HCT116 (cell line): ENCODE data around the gene USP17L24.
"Not testable (repeated sequence)": the region's sequence is repeated elsewhere in the genome, so short reads cannot be mapped to it uniquely, and the experiment has no call there.

Source experiments
- POLR2A ChIP-seq: IDR thresholded peaks from 2 replicates; pipeline ENCODE4 v1.7.0; 2011; ENCODE audit warnings: borderline replicate concordance; ENCODE audit not compliant: insufficient read depth, insufficient read length; ENCODE audit errors: extremely low read depth
- TF ChIP-seq, protein P1 (sequence below), 3 experiments: fragments of 200-600 bp in 1 of 3; sonication (generic) in 1 of 3; IDR thresholded peaks in 2 of 3; conservative IDR thresholded peaks in 1 of 3; 2 replicates each; pipeline ENCODE4 v1.5.1; 2012 to 2017; ENCODE audit warnings: low read depth in 2 of 3, low read length in 2 of 3, antibody characterized with exemption in 1 of 3, borderline replicate concordance in 1 of 3, control low read depth in 1 of 3, mild to moderate bottlenecking in 1 of 3, mixed read lengths in 1 of 3, mixed run types in 1 of 3, moderate library complexity in 1 of 3; ENCODE audit not compliant: insufficient read depth in 1 of 3

DNA sequence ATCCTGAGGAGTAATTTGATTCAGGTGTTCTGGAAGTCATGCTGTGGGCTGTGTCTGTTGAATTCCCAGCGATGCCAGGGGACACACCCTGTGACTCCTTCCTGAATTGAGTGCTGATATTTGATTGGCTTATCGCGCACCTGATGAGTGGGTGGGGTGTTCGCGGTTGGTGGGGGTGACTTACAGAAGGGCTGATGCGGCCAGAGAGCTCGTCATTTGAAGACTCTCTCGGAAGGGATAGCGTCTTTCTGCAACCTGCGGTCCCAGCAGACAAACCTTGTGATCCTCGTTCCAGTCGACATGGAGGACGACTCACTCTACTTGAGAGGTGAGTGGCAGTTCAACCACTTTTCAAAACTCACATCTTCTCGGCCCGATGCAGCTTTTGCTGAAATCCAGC is 4.6 kb downstream of the USP17L24 start, which contains the start of gene USP17L25:
- not testable (repeated sequence) for TF ChIP-seq POLR2A
- TF ChIP-seq, protein P1, sequence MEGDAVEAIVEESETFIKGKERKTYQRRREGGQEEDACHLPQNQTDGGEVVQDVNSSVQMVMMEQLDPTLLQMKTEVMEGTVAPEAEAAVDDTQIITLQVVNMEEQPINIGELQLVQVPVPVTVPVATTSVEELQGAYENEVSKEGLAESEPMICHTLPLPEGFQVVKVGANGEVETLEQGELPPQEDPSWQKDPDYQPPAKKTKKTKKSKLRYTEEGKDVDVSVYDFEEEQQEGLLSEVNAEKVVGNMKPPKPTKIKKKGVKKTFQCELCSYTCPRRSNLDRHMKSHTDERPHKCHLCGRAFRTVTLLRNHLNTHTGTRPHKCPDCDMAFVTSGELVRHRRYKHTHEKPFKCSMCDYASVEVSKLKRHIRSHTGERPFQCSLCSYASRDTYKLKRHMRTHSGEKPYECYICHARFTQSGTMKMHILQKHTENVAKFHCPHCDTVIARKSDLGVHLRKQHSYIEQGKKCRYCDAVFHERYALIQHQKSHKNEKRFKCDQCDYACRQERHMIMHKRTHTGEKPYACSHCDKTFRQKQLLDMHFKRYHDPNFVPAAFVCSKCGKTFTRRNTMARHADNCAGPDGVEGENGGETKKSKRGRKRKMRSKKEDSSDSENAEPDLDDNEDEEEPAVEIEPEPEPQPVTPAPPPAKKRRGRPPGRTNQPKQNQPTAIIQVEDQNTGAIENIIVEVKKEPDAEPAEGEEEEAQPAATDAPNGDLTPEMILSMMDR (IDR thresholded peaks at IDR 0.05 in 2 of 3, conservative IDR thresholded peaks at IDR 0.05 in 1 of 3; ENCODE audit: borderline replicate concordance in 1 of 3, insufficient read depth in 1 of 3, low read depth in 2 of 3, low read length in 2 of 3): not testable (repeated sequence)
